ENCODE data around the gene SCNN1A. TPM values are rescaled to one million over a fixed set of nuclear protein-coding genes. Genes with fewer than 3 reads are reported as not detected.

The SCNN1A gene
- total RNA-seq, 1 experiment from 2014 or later = 111 TPM

GRCh38 chr12:6330999-6331714 lies 44.2 kb downstream of the SCNN1A start:
- Histone ChIP-seq H2BK12ac (ENCODE audit: insufficient read length, low read depth, low read length) (no peak overlapping the region), H3K23ac (ENCODE audit: insufficient read length, low read depth, low read length) (no peak overlapping the region), H4K5ac (ENCODE audit: insufficient read length, low read depth, low read length) (no peak overlapping the region), H4K91ac (ENCODE audit: insufficient read length, low read depth, low read length) (no peak overlapping the region), H4K20me1 (ENCODE audit: control insufficient read depth, insufficient read depth, insufficient read length) (no peaks in the 10 kb centered on the region), H3K56ac (ENCODE audit: insufficient read length, low read depth, low read length) (no peak overlapping the region), H3K4ac (ENCODE audit: low read depth, low read length) (no peak overlapping the region), H3K27me3 (ENCODE audit: insufficient read depth, low read length) (no peaks in the 10 kb centered on the region), H2AFZ (ENCODE audit: low read length) (no peak overlapping the region), H3K4me2 (ENCODE audit: insufficient read depth, insufficient read length, low read length) (no peak overlapping the region), H2BK15ac (ENCODE audit: low read depth, low read length) (no peak overlapping the region), H3T11ph (ENCODE audit: low read length) (no peak overlapping the region), H3K4me1 (ENCODE audit: insufficient read depth, low read length) (peaks cover 6% of the 10 kb centered on the region; the same call in 1 of the 2 replicates), H3K18ac (ENCODE audit: insufficient read length, low read depth, low read length) (no peak overlapping the region), H2AK5ac (ENCODE audit: insufficient read length, low read length) (no peak overlapping the region), H3K9me3 (ENCODE audit: control insufficient read depth, low read depth, low read length) (no peaks in the 10 kb centered on the region), H2BK120ac (ENCODE audit: low read depth, low read length, poor library complexity, severe bottlenecking) (no peak overlapping the region), H3K23me2 (ENCODE audit: insufficient read length, low read depth, low read length, poor library complexity, severe bottlenecking) (peaks cover 6% of the 10 kb centered on the region), H2BK5ac (ENCODE audit: insufficient read length, low read length) (no peak overlapping the region), H3K9ac (ENCODE audit: extremely low read depth, insufficient read length, low read length) (no peak overlapping the region), H3K14ac (ENCODE audit: insufficient read depth, low read length) (no peak overlapping the region), H2BK20ac (ENCODE audit: low read depth, low read length, poor library complexity, severe bottlenecking) (no peak overlapping the region), H4K8ac (replicated peaks; ENCODE audit: insufficient read length, low read depth, low read length) (no peak overlapping the region), H3K79me2 (ENCODE audit: insufficient read depth, low read length) (peaks cover 2% of the 10 kb centered on the region; the same call in 1 of the 2 replicates), H3K27ac (ENCODE audit: insufficient read length, low read depth, low read length) (no peak overlapping the region), H3K79me1 (ENCODE audit: insufficient read depth, low read depth, low read length, poor library complexity, severe bottlenecking) (no peaks in the 10 kb centered on the region)
- H3K27me3 Mint-ChIP-seq (ENCODE audit: low read depth) = no peaks in the 10 kb centered on the region
- TF ChIP-seq CTCF (conservative IDR thresholded peaks at IDR 0.05) = no peak
- H3K36me3 Mint-ChIP-seq (ENCODE audit: insufficient read depth in 1 of 3, low read depth in 3 of 3) = peaks cover 41 to 82% (median 67%) of the 10 kb centered on the region in 3 experiments; a peak in 6 of 7 replicates
- DNase-seq = no peak
- H3K4me1 Mint-ChIP-seq = peaks cover 28 to 43% of the 10 kb centered on the region in 2 experiments
- no peaks in the 10 kb centered on the region for H3K9me3 Mint-ChIP-seq
- WGBS (ENCODE audit: extremely low coverage, insufficient read length, low lambda C conversion rate) = no CpG with 5 or more reads among the region's 4 CpGs
- no peak overlapping the region for H3K4me3 Mint-ChIP-seq
- peak overlapping the region; percentile 23 to 84 (median 28); a peak in 5 of 7 replicates for H3K27ac Mint-ChIP-seq

Measured in H9 (cell line).